Transverse colon (tissue), 4 donors: ENCODE measurements around the gene STEAP1B. TPM values are rescaled to one million over a fixed set of nuclear protein-coding genes. Genes with fewer than 3 reads are reported as not detected.

Experiments used
- DNase-seq: peaks from one replicate; pipeline ENCODE4 v3.0.0-alpha.2; 2019
- H3K27ac ChIP-seq, 4 donors: fragments of 200-600 bp; sonication (generic); 2 replicates each; pipeline ENCODE4 v1.5.1; 2016 to 2018; ENCODE audit warnings: inconsistent platforms in 4 of 4
- H3K27me3 ChIP-seq: fragments of 200-600 bp; sonication (generic); 2 replicates; pipeline ENCODE4 v1.5.1; 2017; ENCODE audit warnings: inconsistent platforms
- H3K36me3 ChIP-seq, 4 donors: fragments of 200-600 bp; sonication (generic); 2 replicates each; pipeline ENCODE4 v1.5.1; 2017 to 2019; ENCODE audit warnings: inconsistent platforms in 4 of 4
- H3K4me1 ChIP-seq, 4 donors: fragments of 200-600 bp; sonication (generic); 2 replicates each; pipeline ENCODE4 v1.5.1; 2017 to 2020; ENCODE audit warnings: inconsistent platforms in 4 of 4
- H3K4me3 ChIP-seq, 4 donors: fragments of 200-600 bp; sonication (generic); 1 replicate in 1 of 4; 2 replicates in 3 of 4; pipeline versions ENCODE4 v1.5.1 to v1.6.1; 2017 to 2019; ENCODE audit warnings: inconsistent platforms in 4 of 4
- H3K9me3 ChIP-seq, 2 donors: fragments of 200-600 bp; sonication (generic); 2 replicates each; pipeline ENCODE4 v1.5.1; 2017 to 2019; ENCODE audit warnings: inconsistent platforms in 2 of 2
- CTCF ChIP-seq, 5 experiments: fragments of 200-600 bp in 3 of 5; fragments of 450-650 bp in 2 of 5; sonication (generic) in 3 of 5; IDR thresholded peaks; 1 replicate in 2 of 5; 2 replicates in 3 of 5; pipeline ENCODE4 v1.5.1; 2016 to 2017; ENCODE audit warnings: antibody characterized with exemption in 5 of 5, inconsistent platforms in 3 of 5, mild to moderate bottlenecking in 2 of 5, moderate library complexity in 1 of 5
- EP300 ChIP-seq: sonication (generic); formaldehyde crosslinking; IDR thresholded peaks from one replicate; pipeline ENCODE4 v1.6.1; 2017; ENCODE audit warnings: antibody characterized with exemption, low read depth
- POLR2A ChIP-seq: fragments of 450-650 bp; IDR thresholded peaks from one replicate; pipeline ENCODE4 v1.6.1; 2016; ENCODE audit warnings: antibody characterized with exemption, mild to moderate bottlenecking, moderate library complexity
- POLR2AphosphoS5 ChIP-seq, 3 donors: sonication (generic); formaldehyde crosslinking; IDR thresholded peaks; one replicate each; pipeline ENCODE4 v1.6.1; 2016; ENCODE audit warnings: antibody characterized with exemption in 3 of 3
- WGBS, 2 donors: methylation state at CpG; one replicate each; pipeline ENCODE4 v1.1.5; 2018; ENCODE audit warnings: low coverage in 1 of 2; 5-methylcytosine and 5-hydroxymethylcytosine counted together
- in situ Hi-C, 4 donors: fragments of 200-750 bp; cut with MboI; loops; one replicate each; pipeline versions ENCODE4 v1.15.0 to v1.15.1; 2017; ENCODE audit warnings: low sequenced_read_pairs in 3 of 4, low pct_ligation_motif_present in 1 of 4, low pct_unique_long_range_greater_than_20kb in 1 of 4
- intact Hi-C: fragments of 100-400 bp; cut with DNase I; formaldehyde crosslinking; loops from one replicate; pipeline ENCODE4 v1.15.1; 2023; ENCODE audit warnings: low total_unique reads
- total RNA-seq, 4 donors: library from RNA; depleted of rRNA; stranded (reverse); fragments of >200 nt; gene quantifications; one replicate each; pipeline ENCODE4 v1.1.0, GENCODE V29; 2016

STEAP1B gene
- total RNA-seq, 4 donors from 2014 or later: 0.64 to 3.7 TPM; not detected in 2

DNA sequence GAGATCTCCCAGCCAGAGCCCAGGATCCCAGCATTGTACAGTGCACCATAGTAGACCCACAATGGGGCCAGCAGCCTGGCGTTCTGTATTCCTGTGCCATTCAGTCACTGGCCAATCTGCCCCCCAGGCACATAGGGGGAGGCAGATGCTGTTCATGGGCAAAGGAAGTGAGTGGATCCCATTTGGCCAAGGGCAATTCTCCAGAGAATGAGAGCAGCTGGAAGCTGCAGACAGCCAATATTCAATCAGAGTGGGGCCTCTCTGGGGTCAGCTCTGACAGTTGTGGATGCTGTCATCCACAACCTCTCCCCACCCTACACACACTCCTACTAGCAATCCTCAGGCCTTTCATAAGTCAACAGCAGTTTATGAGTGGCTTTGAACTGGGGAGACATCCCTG is 17.5 kb downstream of the STEAP1B start:
- no peaks in the 10 kb centered on the region for H3K27me3 ChIP-seq
- intact Hi-C loops (no loop called here), in situ Hi-C loops (loop anchor here in 2 of 4 donors (10.0 kb wide), 2 partner anchors 368 to 378 kb away; no protein-coding TSS in a partner anchor)
- 69% methylated on average over 1 of the region's 1 CpG; no CpG with 5 or more reads in 1 of the 2 donors for WGBS, 2 donors
- H3K27ac ChIP-seq: no peak overlapping the region
- no peaks in the 10 kb centered on the region for H3K9me3 ChIP-seq
- no peak for DNase-seq
- no peaks in the 10 kb centered on the region for H3K36me3 ChIP-seq
- TF ChIP-seq EP300 (no peak), CTCF (IDR thresholded peaks at IDR 0.05) (no peak), POLR2A (no peak), POLR2AphosphoS5 (IDR thresholded peaks at IDR 0.05) (no peak)
- no peak overlapping the region for H3K4me3 ChIP-seq
- peaks cover 0 to 6% (median 3%) of the 10 kb centered on the region in 4 donors for H3K4me1 ChIP-seq

DNA sequence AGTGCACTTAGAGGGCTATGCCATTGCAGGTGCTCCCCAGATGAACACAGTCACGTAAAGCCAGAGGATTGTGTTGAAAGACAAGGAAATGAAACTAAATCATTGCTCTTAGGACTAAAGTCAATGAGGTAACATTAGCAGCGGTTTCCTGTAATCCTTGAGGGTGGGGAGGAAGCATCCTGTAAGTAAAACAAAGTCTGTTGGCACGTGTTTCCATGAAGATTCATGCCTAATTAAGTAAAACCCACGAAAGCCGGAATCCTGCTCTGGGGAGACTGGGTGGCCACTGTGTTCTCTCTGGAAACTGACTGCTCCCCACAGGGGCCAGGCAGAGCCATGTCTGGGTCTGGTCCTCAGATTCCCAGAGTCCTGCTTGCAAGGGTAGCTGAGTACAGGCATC is 18.3 kb downstream of the STEAP1B start:
- H3K4me1 ChIP-seq: peaks cover 0 to 6% (median 3%) of the 10 kb centered on the region in 4 donors
- no peaks in the 10 kb centered on the region for H3K9me3 ChIP-seq
- in situ Hi-C loops: loop anchor here in 2 of 4 donors (10.0 kb wide), 2 partner anchors 367 to 377 kb away; no protein-coding TSS in a partner anchor
- H3K36me3 ChIP-seq: no peaks in the 10 kb centered on the region
- no peak overlapping the region for H3K4me3 ChIP-seq
- 11 to 39% methylated on average over 3 to 5 of the region's 5 CpGs for WGBS, 2 donors
- no peaks in the 10 kb centered on the region for H3K27me3 ChIP-seq
- no peak for DNase-seq
- TF ChIP-seq EP300 (no peak), POLR2A (no peak), CTCF (IDR thresholded peaks at IDR 0.05) (no peak), POLR2AphosphoS5 (IDR thresholded peaks at IDR 0.05) (no peak)
- intact Hi-C loops: no loop called here
- no peak overlapping the region for H3K27ac ChIP-seq

DNA sequence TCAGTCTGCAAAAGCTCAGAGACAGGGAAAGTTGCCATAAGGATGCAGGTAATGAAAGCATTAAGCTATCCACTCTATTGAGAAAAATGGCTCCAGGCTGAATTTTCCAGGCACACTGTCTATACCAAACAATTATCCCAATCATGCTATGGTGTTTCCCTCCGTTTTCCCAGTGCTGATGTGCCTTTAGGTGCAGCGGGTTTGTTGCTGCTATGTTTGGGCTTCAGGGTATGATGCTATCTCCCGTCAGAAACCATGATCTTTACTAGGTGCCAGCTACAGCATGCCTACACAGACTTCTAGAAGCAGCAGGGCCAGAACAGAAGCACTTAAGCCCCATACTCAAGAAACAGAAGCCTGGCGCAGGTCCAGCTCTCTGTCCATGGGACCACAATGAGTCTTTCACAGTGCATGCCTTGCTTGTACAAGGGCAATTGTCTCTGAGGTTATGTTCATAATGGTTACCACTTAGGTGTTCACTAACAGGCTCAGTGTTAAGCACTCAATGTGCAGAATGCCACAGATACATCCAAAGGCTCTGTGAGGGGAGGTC is 19.4 kb downstream of the STEAP1B start:
- peaks cover 0 to 6% (median 3%) of the 10 kb centered on the region in 4 donors for H3K4me1 ChIP-seq
- no peaks in the 10 kb centered on the region for H3K9me3 ChIP-seq
- intact Hi-C loops: no loop called here
- no peaks in the 10 kb centered on the region for H3K27me3 ChIP-seq
- TF ChIP-seq POLR2A: no peak
- no peak for TF ChIP-seq CTCF (IDR thresholded peaks at IDR 0.05)
- no peak for TF ChIP-seq POLR2AphosphoS5 (IDR thresholded peaks at IDR 0.05)
- no peak for TF ChIP-seq EP300
- H3K4me3 ChIP-seq: no peak overlapping the region
- H3K27ac ChIP-seq: no peak overlapping the region
- no peak for DNase-seq
- no peaks in the 10 kb centered on the region for H3K36me3 ChIP-seq
- in situ Hi-C loops: loop anchor here in 2 of 4 donors (10.0 kb wide), 2 partner anchors 366 to 376 kb away; no protein-coding TSS in a partner anchor
- 65 to 84% methylated on average over 2 to 4 of the region's 4 CpGs for WGBS, 2 donors

DNA sequence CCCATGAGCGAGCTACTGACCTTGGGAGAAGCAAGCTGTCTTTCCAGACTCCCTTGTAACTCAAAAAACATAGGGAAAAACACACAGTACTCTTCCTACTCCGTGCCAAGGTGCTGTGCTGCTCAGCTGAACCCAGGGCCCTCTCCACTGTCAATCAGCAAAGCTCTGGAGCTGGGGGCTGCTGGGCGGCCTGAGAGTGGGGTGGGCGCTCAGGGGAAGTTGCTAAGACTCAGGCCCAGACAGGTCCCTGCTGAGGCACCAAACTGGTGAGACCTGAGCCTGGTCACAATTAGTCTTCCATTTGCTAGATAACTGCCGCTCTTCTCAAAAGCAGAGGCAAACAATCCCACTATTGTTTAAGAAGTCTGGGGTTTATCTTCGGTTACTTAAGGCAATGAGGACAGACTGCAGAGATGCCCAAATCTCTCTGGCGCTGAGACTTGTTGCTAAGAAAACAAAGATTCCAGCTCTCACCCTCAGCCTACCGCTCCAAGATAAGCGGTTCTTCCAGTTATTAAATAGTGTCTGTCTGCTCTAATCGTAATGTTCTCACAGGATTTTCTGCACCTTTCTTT is 22.0 kb downstream of the STEAP1B start:
- intact Hi-C loops: no loop called here
- Histone ChIP-seq H3K9me3 (no peaks in the 10 kb centered on the region), H3K4me3 (no peak overlapping the region), H3K4me1 (peaks cover 0 to 6% (median 3%) of the 10 kb centered on the region in 4 donors), H3K27ac (no peak overlapping the region), H3K27me3 (no peaks in the 10 kb centered on the region), H3K36me3 (no peaks in the 10 kb centered on the region)
- no peak for TF ChIP-seq POLR2AphosphoS5 (IDR thresholded peaks at IDR 0.05)
- TF ChIP-seq EP300: no peak
- TF ChIP-seq CTCF (IDR thresholded peaks at IDR 0.05): no peak
- TF ChIP-seq POLR2A: no peak
- in situ Hi-C loops: no loop called here
- 66 to 79% methylated on average over 3 to 10 of the region's 10 CpGs for WGBS, 2 donors
- DNase-seq: no peak
